Kidney tubule cell (primary cell): ENCODE results near the gene MAN2C1.
"Not testable (repeated sequence)": the region's sequence is repeated elsewhere in the genome, so short reads cannot be mapped to it uniquely, and the experiment has no call there.

Experiments used
- DNase-seq: peaks from one replicate; pipeline ENCODE4 v3.0.0-alpha.2; 2018; ENCODE audit warnings: low spot score

The MAN2C1 gene

DNA sequence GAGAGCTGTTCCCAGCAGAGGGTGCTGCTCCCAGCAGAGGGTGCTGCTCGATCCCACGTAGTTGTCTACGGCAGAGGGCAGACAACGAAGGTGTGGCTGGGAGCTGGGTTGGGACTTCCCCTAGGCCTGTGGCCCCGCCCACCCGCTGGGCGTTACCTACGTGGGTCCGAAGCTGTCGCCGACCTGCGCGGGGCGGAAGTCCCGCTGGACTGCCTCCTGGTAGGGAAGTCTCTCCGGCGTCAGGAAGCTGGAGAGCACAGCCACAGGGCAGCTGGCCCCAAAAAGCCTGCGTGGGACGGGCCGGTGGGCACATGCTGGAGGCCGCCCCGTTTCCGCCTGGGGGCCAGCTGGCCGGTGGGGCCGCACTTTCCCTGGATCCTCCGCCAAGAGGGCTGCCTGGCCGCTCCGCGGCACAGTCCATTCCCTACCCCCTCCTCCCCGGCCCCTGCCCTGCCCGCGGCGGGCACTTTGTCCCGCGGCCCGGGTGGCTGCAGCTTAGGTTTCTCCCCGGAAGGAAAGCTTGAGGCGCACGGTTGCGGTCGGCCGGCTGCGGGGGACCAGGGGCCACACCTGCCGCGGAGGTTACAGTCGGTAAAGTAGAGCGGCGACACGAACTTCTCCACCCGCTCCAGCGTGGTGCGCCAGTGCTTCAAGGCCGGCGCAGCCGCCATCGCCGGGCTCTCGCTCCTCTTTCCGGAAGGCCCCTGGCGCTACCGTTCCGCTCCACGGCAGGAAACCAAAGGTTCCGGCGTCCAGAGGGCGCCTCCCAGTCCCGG lies at the start of gene MAN2C1:
Gene MAN2C1, minus strand, starts transcription at position 695 of the 776 bp plus-strand sequence. Its CDS starts 24 bp downstream, at position 671.
- peak; percentile 99 for DNase-seq

DNA sequence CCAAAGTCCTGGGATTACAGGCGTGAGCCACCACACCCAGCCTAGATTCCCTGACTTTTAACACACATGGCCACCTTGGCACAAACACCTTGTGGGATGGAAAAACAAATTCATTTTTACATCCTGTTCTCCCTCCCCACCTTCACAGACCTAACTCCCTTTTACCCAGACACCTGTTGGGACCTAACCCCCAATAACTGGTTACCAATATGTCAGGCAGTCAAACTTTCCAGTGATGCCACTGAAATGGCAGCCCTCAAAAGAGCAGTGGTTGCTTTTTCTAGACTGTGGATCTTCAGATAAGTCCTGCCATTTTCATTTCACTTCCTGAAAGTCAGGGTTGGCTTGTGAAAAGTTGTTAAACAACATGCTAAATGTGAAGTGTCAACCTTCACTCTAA lies 48.2 kb upstream of the MAN2C1 start:
- DNase-seq = no peak

DNA sequence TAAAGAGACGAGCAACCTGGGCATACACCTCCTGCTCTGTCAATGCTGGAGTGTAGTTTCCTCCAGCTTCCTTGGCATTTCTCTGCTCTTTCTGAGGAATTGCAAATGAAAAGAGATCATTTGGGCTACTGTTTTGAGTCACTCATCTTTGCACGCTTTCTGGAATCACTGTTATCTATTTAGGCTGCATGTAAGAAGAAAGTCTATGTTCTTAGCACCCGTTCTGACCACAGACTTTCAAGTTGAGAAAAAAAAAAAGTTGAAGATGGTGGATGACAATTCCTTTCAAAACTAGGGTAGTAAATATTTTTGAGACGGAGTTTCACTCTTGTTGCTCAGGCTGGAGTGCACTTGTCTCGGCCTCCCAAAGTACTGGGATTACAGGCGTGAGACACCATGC lies 41.8 kb upstream of the MAN2C1 start:
- no peak for DNase-seq

DNA sequence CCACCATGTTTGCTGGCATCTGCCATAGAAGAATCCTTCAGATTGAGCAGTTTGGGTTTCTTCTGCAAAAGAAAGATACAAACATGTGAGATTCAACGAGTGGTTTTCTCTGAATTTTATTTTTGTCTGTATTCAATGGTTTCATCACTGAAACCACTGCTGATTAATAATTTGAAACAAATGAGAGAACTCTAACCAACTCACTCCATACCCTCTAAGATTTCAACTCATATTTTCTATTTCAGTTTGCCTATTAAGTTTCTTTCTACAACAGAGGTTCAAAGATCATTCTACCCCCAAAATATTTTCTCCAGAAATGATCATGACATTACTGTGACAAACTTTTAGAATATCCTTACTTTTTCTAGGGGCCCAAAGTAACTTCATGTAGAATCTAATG lies 38.7 kb upstream of the MAN2C1 start:
- DNase-seq = no peak

DNA sequence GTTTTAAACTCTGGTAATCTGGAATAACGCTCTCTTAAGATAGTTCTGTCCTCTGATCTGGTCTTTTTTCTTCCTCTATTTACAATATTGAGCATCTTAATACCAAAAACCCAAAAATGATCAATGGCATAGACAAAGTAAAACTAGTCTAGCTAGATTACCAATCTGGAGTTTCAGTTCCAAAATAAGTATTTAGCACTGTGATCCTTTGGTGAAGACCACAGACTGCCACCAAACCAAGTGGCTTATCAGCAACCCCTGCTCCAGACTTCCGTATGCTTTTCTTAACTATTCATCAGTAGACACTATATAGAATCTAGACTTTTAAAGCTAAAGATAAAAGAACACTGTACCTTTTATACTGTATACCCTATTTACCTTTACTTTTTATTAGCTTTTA lies 35.5 kb upstream of the MAN2C1 start:
- DNase-seq = no peak

DNA sequence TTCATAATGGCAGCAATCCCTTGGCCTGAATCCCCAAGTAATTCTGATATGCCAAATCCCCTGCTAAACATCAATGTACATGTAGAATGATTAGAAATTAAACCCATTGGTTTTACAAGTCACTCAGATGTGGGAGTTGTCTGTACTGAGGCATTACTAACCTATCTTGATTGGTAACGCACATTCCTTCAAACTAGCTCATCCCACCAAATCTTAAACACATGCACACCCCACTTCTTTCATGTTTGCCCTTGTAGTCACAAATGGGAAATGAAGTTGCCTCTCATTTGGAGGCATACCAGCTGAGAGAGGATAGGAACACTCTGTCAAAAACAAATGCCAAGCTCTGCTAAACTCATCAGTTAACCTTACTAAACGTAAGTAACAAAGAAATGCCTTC lies 29.1 kb upstream of the MAN2C1 start:
- DNase-seq = no peak

DNA sequence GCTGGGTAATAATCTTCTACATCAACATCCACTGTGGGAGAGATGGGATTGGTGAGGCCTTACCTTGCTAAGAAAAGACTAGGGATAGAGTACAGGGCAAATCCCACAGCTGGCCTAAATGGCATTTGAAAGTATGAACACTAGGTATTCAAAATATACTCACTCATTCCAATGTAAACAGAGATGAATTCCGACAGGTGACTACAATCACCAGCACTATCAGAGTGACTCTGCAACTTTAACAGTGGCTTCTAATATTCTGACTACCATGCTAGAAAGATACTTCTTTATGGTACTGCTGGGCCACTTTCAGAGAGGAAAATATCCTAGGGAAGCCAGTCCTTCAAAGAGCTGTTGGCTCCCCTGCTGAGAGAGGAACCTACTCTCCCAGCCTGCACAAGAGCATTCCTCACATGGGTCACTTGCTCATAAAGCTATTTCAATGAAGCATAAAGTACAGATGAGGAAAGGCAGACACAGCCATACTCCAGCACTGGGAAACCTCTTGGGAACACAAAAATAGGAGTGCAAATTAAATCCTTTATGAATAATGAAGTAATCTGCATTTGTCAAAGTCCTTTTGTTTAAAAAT lies 21.5 kb upstream of the MAN2C1 start:
- peak; percentile 13 for DNase-seq

DNA sequence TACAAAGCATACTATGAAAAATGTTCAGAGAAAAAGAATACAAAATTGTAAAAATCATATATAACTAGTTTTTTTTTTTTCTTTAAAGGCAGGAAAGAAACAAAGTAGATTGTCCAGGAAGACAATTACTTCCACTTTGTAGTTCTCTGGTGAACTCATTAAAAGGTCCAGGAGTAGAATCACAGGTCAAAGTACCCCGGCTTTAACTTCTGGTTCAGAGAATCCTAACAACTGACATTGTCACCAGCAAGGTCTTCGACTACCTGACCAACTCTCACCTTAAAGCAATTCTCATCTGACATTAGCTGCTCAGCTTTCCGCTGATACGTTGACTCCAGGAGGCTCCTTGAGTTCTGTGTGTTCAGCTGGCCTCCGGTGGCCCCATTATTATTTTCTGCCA lies 15.6 kb upstream of the MAN2C1 start:
- not testable (repeated sequence) for DNase-seq

DNA sequence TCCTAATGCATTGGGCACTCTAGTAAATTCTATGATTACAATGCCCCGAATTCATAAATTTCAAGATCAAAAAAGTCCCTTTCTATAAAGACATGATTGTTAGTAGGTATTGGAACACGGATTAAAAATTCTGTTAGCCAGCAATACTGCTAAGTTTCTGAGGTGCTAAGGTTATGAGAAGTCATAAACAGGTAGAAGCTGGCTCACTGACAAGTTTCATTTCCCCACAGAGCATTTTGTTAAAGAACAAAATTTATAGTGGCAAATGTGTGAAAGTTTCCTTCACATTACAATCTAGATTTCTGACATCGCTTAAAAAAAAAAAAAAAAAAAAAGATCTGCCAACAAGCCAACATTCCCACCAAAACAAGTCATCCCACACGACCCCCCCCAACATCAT lies 12.4 kb upstream of the MAN2C1 start:
- DNase-seq = no peak

DNA sequence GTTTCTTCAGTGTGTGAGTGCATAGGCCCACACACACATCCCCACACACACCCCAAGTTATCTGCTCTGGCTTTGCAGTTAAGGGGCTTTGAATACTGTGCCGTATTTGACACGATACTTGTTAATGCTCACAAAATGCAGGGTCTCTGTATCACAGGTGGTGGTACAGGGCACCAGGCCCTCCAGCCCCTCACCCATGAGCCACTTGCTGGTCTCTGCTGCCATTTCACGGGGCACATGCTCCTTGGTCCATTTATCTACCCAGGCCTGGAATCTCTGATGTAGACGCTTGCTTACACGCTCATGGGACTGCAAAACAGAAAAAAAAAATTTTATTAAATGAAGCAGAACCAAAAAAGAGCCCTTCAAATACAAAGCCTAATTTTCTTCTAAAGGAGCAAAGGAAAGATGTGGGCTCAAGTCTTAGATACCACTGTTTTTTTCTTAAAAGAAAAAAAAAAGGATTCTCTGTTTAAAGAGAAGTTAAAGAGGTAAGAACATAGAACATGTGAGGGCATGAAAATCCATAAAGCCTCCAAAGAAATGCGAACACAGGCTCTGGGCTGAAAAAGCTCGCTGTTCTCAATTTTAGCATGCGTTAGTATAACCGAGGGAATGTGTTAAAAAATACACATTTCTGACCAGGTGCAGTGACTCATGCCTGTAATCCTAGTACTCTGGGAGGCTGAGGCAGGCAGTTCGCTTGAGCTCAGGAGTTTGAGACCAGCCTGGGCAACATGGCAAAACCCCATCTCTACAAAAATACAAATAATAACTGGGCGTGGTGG lies 3.7 kb upstream of the MAN2C1 start:
- DNase-seq = no peak

DNA sequence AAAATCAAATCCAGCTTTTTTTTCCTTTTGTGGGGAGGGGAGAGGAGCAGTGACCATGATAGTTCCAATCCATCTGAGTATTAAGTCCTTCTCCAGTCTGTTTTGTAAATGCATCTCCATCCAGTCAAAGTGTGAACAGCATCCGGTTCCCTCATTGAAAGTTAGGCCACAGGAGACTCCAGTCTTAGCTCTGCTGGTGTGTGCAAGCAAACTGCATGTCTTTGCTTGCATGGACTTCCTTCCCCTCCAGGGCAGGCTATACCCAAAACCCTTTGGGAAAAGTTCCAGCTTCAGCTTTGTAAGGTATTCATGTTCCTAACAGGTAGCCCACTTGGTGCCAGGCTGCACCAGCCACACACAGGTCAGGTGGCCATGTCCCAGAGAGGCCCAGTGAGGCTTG lies 3.1 kb upstream of the MAN2C1 start:
- DNase-seq = no peak

DNA sequence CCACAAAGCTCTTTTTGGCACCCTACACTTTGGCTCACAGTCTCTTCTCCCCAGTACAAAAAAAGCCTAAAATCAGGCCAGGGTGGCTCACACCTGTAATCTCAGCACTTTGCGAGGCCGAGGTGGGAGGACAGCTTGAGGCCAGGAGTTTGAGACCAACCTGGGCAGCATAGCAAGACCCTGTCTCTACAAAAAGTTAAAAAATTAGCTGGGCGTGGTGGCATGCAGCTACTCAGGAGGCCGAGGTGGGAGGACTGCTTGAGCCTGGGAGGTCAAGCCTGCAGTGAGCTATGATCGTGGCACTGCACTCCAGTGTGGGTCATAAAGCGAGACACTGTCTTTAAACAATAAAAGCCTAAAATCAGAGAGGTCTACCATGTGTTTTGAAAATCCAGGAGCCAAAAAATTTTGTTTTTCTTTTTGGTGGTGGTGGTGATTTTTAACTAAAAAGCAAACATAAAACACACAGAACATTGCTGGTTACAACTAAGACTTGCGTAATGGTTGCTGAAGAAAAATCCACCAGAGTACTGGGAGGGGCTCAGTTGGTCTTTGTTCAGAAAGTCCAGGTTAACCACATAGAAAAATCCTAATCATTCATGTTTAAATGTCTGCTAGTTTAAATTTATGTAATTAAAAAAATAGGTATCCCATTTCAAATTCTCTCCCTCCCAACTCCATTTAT lies 1.6 kb upstream of the MAN2C1 start:
- DNase-seq = no peak

DNA sequence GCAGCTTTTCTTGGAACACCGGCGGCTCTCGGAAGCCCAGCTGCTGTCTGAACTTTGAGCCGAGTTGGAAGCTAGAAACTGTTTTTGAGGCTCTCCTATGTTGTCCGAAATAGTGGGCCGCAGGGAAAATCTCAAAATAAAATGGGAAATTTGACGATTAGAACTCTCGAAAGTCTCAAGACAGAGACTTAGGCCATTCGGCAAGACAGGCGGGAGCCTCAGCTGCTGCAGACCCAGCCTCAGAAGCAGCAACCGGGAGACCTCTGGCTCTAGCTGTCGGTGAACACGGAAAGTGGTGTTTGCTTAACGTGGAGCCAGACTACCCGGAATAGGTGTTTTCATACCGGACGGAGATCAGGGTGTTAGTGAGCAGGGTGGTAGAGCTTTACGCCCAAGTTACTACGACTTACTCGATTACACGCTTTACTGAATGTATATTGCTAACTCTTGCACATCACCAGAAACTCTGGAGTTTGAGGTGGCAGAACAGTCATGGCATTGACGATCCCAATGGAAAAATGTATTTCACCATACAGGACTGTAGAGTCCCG lies 357 bp upstream of the MAN2C1 start:
- DNase-seq = no peak

DNA sequence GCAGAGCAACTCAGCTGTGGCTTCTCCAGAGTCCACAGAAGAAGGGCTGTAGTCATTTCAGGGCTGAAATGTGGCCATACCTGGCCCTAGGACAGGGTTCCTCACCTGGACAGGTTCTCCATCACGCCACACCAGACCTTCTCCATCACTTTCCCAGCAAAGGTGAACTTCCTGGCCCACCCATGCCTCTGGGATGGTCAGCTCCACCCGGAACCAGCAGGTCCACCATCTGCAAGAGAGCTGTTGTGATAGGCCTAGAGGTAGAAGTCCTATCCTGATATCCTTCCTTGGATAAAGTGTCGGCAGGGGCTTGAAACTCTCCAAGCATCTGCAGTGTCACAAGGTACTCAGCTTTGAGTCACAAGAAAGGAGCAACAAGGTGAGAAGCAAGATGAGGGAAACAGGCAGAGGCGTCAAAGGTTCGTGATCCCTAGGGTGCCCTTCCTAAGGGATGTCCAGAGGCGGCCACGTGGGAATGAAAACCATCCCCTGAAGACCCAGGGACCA lies 948 bp downstream of the MAN2C1 start:
- no peak for DNase-seq

DNA sequence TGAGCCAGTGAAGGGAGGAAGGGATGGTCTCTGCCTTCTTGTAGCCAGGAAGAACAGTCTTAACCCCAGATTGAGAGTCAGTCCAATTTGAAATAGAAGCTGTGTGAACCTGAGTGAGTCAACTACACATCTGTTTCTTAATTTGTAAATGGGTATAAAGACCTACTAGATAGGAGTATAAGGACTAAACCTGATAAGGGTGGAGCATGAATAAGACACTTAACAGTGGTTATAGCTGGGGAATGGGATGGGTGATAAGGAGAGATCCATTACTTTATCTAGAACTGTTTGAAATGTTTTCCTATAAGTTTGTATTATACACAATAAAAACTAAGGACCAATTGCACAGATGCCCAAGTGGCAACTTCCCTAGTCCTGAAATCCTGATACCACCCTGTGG lies 1.4 kb downstream of the MAN2C1 start:
- DNase-seq = no peak

DNA sequence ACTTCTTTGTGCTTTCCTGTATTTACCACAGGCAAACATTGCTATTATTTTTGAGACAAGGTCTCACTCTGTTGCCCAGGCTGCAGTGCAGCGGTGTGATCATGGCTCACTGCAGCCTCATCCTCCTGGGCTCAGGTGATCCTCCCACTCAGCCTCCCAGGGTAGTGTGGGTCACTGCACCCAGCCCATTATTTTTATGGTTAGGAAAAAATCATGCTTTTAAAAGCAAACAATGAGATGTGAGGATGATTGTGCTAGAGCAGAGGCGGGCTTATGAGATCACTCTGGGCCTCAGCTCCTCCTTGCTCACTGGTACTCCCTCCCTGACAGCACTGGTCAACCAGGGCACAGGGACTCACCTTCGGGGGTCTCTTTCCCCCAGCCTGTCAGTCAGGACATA lies 2.2 kb downstream of the MAN2C1 start:
- peak; percentile 38 for DNase-seq

DNA sequence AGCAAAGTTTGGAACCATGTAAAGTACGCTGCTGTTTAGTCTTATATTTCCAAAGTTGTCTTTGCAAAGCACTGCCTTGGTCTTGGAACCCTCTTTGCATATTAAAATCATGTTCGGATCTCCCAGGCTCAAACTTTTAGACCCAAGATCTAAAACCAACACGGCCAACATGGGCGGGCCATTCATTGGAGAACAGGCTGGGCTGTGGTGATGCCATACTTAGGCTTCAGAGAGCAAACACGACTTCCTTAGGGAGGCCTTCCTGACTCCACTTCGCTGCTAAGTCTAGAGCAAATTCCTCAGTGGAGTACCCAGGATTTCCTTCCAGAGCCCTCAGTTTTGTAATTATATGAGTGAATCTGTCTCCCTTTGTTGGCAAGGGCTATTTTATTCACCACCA lies 3.5 kb downstream of the MAN2C1 start:
- no peak for DNase-seq

DNA sequence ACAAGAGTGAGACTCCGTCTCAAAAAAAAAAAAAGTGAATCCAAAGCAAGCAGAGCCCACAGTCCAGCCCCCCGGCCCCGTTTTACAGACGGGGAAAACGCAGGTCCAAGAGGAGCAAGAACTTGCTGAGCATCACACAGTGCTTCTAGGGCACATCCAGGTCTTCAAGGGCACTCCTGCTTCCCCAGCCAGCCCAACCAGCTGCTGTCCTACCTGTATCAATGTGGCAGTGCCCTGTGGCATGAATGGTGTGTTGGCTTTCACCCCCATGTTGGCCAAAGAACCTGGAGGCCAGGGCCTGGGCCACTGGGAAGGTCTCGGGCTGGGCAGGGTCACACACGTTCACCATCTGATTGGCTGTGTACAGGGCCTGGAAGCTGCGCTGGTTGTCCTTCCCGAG lies 4.6 kb downstream of the MAN2C1 start:
- no peak for DNase-seq

DNA sequence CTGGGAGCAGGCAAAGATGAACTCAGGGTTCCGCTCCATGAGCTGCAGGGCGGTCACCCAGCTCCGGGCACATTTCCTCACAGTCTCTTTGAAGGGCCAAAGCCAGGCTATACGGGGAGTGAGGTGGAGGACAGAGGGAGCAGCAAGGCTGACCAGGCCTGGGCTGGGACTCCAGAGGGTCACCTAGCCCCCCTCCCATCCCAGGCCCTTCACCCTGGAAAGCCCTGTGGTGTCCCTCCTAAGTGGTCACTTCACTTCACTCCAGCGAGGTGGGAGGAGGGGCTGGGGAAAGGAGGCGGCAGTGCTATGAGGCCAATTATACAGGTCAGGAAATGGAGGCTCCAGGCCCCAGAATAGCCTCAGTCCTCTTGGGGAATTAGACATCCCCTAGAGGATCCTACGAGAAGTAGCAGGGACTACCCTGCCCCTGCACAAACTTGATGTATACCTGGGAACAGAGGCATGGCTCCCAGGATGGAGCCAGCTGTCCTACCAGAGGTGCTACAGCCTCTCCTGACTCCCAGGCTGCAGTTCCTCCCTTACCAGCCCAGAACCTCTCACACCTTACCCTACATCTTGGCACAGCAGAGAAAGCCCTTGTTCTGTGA lies 5.7 kb downstream of the MAN2C1 start:
- DNase-seq = no peak

DNA sequence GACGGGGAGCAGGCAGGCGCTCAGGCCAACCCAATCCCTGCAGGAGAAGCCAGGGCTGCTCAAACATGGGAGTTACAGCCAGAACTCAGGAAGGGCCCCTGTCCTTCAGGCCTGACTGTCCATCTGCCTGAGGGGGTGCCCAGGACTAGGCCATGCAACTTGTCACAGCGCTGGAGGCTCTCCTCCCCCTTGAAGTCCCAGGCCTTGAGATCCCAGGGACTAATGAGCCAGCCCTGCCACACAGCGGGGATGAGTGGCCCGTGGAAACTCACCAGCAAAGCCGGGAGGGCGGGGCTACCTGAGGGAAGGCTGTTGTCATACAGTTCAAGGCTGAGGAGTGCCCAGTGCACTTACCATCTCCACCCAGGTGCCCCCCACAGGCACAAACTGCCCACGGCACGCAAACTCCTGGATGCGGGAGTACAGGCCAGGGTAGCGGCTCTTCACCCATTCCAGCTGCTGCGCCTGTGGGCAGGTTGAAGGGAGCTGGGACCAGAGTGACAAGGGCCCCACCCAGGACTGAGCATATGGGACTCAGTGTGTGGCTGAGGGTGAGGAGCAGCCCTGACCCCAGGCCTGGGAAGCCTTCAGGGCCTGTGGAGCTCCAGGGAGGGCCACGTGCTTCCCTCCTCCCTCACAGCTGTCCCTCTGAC lies 6.3 kb downstream of the MAN2C1 start:
- no peak for DNase-seq

DNA sequence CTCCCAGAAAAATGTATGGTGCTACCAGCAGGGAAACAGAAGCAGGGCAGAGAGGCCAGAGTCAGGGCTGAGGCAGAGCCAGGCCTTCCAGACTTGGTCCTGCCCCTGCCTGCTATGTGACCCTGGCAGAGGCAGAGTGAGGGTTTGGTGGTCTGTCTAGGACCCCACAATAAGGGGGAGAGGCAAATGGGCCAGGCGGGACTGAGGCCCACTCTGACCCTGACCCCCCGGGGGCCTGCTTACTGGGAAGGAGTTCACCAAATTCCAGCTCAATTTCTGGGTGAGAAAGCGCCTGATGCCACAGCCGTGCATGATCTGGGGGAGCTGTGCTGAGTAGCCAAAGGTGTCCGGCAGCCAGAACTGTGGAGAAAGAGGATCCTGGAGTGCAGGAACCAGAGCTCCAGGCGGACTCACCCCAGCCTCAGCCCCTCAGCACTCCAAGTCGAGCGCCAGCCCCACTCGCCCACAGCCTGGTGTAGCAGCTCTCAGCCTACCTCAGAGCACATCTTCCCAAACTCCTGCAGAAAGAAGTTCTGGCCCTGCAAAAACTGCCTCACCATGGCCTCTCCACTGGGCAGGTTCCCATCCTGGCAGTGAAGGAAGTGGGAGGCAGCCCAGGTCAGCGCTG lies 6.9 kb downstream of the MAN2C1 start:
- no peak for DNase-seq
